Renal cortex interstitium (tissue), 11 donors: ENCODE results near the gene CLEC4A. TPM values are rescaled to one million over a fixed set of nuclear protein-coding genes. Genes with fewer than 3 reads are reported as not detected.
"Not testable (repeated sequence)": the region's sequence is repeated elsewhere in the genome, so short reads cannot be mapped to it uniquely, and the experiment has no call there.

Experiments used
- DNase-seq, 11 donors: peaks; one replicate each; pipeline ENCODE4 v3.0.0-alpha.2; 2013; ENCODE audit warnings: low read depth in 9 of 11, low spot score in 4 of 11; ENCODE audit errors: extremely low read depth in 1 of 11
- polyA plus RNA-seq, 3 donors: library from polyadenylated mRNA; unstranded; fragments of 120-200 nt; gene quantifications; one replicate each; pipeline ENCODE4 v1.2.1, GENCODE V29; 2013; ENCODE audit not compliant: insufficient read length in 3 of 3

The CLEC4A gene
- polyA plus RNA-seq, 3 donors, result 1.0 to 3.6 (median 1.9) TPM

GRCh38 chr12:8120072-8120713, 3.2 kb upstream of the CLEC4A start:
- no peak for DNase-seq

- no peak for DNase-seq
Observed at GRCh38 chr12:8127138-8127537, 3.7 kb downstream of the CLEC4A start.

GRCh38 chr12:8133636-8134397, 10.4 kb downstream of the CLEC4A start:
- not testable (repeated sequence) for DNase-seq

GRCh38 chr12:8134398-8134930, 11.0 kb downstream of the CLEC4A start:
- not testable (repeated sequence) for DNase-seq

- DNase-seq, result not testable (repeated sequence)
Observed at GRCh38 chr12:8141647-8142046, 18.2 kb downstream of the CLEC4A start.

- DNase-seq, result no peak
Observed at GRCh38 chr12:8143261-8143660, 19.8 kb downstream of the CLEC4A start.

- DNase-seq, result peak in 6 of 11 donors; percentile 17 to 39 (median 24)
Observed at GRCh38 chr12:8145754-8146441, 22.5 kb downstream of the CLEC4A start.

- no peak for DNase-seq
Observed at GRCh38 chr12:8146442-8146771, 23.0 kb downstream of the CLEC4A start.

- no peak for DNase-seq
Observed at GRCh38 chr12:8154526-8154925, 31.1 kb downstream of the CLEC4A start.

- no peak for DNase-seq
Observed at GRCh38 chr12:8156416-8156815, 33.0 kb downstream of the CLEC4A start.

GRCh38 chr12:8156845-8157244, 33.4 kb downstream of the CLEC4A start, which contains the start of gene ZNF705A:
Gene ZNF705A (plus strand): TSS chr12:8157015. CDS start chr12:8172626, 15,611 bp downstream.
- DNase-seq, result no peak

GRCh38 chr12:8157484-8158198, 34.2 kb downstream of the CLEC4A start:
- DNase-seq, result no peak

- DNase-seq, result not testable (repeated sequence)
Observed at GRCh38 chr12:8172911-8173310, 49.5 kb downstream of the CLEC4A start.

GRCh38 chr12:8179989-8180585, 56.7 kb downstream of the CLEC4A start:
- DNase-seq, result peak in 7 of 11 donors; percentile 29 to 60 (median 45)

GRCh38 chr12:8181271-8181670, 57.9 kb downstream of the CLEC4A start:
- not testable (repeated sequence) for DNase-seq

GRCh38 chr12:8182923-8183322, 59.5 kb downstream of the CLEC4A start:
- not testable (repeated sequence) for DNase-seq

GRCh38 chr12:8183346-8183745, 59.9 kb downstream of the CLEC4A start:
- not testable (repeated sequence) for DNase-seq

- not testable (repeated sequence) for DNase-seq
Observed at GRCh38 chr12:8184206-8184605, 60.8 kb downstream of the CLEC4A start.

GRCh38 chr12:8188088-8188487, 64.7 kb downstream of the CLEC4A start:
- not testable (repeated sequence) for DNase-seq
